ENCODE measurements around the gene SCYGR4. TPM values are rescaled to one million over a fixed set of nuclear protein-coding genes. Genes with fewer than 3 reads are reported as not detected.

Gene SCYGR4, protein sequence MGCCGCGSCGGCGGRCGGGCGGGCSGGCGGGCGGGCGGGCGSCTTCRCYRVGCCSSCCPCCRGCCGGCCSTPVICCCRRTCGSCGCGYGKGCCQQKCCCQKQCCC
- total RNA-seq, result not detected in 2 replicates

DNA sequence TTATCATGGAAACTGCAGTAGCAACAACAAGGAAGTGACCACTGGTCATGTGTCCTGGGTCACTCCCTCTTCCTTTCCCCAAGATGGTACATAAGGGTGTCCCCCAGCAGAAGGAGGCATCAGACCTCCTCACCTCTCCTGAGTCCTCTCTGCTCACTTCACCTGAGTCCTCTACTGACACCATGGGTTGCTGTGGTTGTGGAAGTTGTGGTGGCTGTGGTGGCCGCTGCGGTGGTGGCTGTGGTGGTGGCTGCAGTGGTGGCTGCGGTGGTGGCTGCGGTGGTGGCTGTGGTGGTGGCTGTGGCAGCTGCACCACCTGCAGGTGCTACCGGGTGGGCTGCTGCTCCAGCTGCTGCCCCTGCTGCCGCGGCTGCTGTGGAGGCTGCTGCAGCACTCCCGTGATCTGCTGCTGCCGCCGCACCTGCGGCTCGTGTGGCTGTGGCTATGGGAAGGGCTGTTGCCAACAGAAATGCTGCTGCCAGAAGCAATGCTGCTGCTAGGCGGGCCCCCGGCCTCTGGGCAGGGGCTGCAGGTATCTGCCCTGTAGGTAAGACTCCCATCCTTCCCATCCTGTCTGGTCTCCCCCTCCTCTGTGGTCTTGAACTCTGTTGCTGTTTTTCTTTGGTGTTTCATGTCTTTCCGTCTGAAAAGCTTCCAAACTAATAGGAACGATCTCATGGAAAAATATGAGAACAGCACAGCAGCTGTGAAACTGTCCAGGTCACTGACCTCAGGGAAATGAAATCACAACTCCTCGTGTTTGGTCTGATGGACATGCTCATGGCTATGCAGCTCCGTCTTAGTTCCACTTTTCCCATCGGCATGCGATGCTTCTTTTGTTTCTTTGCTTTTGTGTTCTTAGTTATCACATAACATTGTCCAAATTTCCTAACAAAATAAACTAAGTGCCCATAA is at the start of gene SCYGR4:
Gene SCYGR4 (plus strand): TSS at position 183 of the 915 bp plus-strand sequence. CDS start 0 bp downstream, at position 183.

DNA sequence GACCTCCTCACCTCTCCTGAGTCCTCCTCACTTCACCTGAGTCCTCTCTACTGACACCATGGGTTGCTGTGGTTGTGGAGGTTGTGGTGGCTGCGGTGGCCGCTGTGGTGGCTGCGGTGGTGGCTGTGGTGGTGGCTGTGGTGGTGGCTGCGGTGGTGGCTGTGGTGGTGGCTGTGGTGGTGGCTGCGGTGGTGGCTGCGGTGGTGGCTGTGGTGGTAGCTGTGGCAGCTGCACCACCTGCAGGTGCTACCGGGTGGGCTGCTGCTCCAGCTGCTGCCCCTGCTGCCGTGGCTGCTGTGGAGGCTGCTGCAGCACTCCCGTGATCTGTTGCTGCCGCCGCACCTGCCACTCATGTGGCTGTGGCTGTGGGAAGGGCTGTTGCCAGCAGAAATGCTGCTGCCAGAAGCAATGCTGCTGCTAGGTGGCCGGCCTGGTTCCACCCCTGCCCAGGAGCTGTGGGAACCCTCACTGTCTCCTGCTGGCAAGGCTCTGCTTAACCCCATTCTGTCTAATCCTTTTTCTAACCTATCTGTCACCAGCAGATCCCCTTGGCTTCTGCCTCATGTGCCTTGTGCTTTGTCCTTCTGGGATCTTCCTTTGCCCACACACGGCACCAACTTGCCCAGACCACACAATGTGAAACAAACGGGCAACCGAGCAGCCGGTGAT is 18.3 kb upstream of the SCYGR4 start, which contains the start of gene SCYGR2:
Gene SCYGR2 (plus strand): TSS at position 59 of the 669 bp plus-strand sequence. CDS start 0 bp downstream, at position 59.

DNA sequence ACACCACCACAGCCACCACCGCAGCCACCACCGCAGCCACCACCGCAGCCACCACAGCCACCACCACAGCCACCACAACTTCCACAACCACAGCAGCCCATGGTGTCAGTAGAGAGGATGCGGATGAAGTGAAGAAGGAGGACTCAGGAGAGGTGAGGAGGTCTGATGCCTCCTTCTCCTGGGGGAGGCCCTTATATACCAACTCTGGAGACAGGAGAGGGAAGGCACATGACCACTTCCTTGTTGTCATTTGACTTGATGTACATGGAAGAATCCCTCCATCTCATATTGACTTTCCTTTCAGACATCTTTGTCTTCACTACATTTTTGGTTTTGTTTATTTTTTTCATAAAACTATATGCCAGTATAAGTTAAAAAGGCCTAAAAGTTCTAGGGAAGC is 2.6 kb upstream of the SCYGR4 start, which contains the start of gene SCYGR3:
Gene SCYGR3 (minus strand): TSS at position 101 of the 400 bp plus-strand sequence. CDS start 0 bp downstream, at position 101.

DNA sequence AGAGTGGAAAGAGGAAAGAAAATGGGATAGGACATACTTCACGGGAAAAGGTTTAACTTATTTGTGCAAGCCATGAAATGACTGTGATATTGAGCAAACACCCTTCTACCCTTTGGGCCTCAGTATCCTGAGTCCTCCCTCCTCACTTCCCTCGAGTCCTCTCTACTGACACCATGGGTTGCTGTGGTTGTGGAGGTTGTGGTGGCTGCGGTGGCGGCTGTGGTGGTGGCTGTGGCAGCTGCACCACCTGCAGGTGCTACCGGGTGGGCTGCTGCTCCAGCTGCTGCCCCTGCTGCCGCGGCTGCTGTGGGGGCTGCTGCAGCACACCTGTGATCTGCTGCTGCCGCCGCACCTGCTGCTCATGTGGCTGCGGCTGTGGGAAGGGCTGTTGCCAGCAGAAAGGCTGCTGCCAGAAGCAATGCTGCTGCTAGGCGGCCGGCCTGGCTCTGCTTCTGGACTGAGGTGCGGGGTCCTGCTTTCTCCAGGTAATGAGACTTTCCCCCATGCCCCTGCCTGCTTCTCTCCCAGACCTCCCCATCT is 49.4 kb downstream of the SCYGR4 start, which contains the start of gene SCYGR5:
Gene SCYGR5 (plus strand): TSS at position 174 of the 540 bp plus-strand sequence. CDS start 0 bp downstream, at position 174.

Other genes with a start within 250 kb of the SCYGR4 start
- gene TM4SF20, start 238.2 kb upstream of the SCYGR4 start, total RNA-seq, result not detected in 2 replicates
- not detected in 2 replicates for gene SCYGR1, start 229.5 kb upstream of the SCYGR4 start, total RNA-seq
- gene AGFG1, start 145.3 kb upstream of the SCYGR4 start, total RNA-seq, result 85.8 and 98.6 TPM in 2 replicates
- not detected in 2 replicates for gene SCYGR2, start 18.6 kb upstream of the SCYGR4 start, total RNA-seq
- not detected in 2 replicates for gene SCYGR3, start 2.7 kb upstream of the SCYGR4 start, total RNA-seq
- gene SCYGR5, start 49.3 kb downstream of the SCYGR4 start, total RNA-seq, result not detected in 2 replicates
- gene SLC19A3, start 100.5 kb downstream of the SCYGR4 start, total RNA-seq, result 0.14 and 2.4 TPM in 2 replicates
- gene SCYGR6, start 107.3 kb downstream of the SCYGR4 start, total RNA-seq, result not detected in 2 replicates
- gene SCYGR7, start 110.8 kb downstream of the SCYGR4 start, total RNA-seq, result not detected in 2 replicates
- gene SCYGR8, start 128.4 kb downstream of the SCYGR4 start, total RNA-seq, result not detected in 2 replicates
- 1.1 and 8.1 TPM in 2 replicates for gene CCL20, start 196.3 kb downstream of the SCYGR4 start, total RNA-seq

Measured in placental pericyte (primary cell).